Transverse colon (tissue), 4 donors: Measurements from ENCODE around the gene RGMA.

ENCODE experiments used
- POLR2AphosphoS5 ChIP-seq, 3 donors: sonication (generic); formaldehyde crosslinking; IDR thresholded peaks; one replicate each; pipeline ENCODE4 v1.6.1; 2016; ENCODE audit warnings: antibody characterized with exemption in 3 of 3
- TF ChIP-seq, protein P1 (sequence below), 5 experiments: fragments of 200-600 bp in 3 of 5; fragments of 450-650 bp in 2 of 5; sonication (generic) in 3 of 5; IDR thresholded peaks; 1 replicate in 2 of 5; 2 replicates in 3 of 5; pipeline ENCODE4 v1.5.1; 2016 to 2017; ENCODE audit warnings: antibody characterized with exemption in 5 of 5, inconsistent platforms in 3 of 5, mild to moderate bottlenecking in 2 of 5, moderate library complexity in 1 of 5

DNA sequence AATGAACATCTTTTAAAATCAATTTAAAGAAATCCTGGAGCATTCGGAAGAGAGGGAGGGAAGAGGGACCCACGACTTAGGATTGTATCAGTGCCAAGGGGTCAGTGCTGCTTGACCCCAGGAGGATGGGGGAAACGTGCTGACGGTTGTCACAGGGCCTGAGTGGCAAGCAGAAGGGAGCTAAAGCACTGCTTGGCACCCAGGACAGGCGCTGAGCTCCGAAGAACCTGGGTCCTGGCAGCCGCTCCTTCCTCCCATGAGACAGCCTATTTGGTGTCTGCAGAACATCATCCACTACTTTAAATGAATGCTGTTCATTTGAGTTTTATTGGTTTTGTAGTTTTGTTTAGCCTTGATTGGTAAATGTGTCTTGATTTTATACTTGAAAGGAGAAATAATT lies 54.5 kb downstream of the RGMA start:
- TF ChIP-seq, protein P1, sequence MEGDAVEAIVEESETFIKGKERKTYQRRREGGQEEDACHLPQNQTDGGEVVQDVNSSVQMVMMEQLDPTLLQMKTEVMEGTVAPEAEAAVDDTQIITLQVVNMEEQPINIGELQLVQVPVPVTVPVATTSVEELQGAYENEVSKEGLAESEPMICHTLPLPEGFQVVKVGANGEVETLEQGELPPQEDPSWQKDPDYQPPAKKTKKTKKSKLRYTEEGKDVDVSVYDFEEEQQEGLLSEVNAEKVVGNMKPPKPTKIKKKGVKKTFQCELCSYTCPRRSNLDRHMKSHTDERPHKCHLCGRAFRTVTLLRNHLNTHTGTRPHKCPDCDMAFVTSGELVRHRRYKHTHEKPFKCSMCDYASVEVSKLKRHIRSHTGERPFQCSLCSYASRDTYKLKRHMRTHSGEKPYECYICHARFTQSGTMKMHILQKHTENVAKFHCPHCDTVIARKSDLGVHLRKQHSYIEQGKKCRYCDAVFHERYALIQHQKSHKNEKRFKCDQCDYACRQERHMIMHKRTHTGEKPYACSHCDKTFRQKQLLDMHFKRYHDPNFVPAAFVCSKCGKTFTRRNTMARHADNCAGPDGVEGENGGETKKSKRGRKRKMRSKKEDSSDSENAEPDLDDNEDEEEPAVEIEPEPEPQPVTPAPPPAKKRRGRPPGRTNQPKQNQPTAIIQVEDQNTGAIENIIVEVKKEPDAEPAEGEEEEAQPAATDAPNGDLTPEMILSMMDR (IDR thresholded peaks at IDR 0.05): no peak
- TF ChIP-seq POLR2AphosphoS5 (IDR thresholded peaks at IDR 0.05): peak in 2 of 3 donors; percentile 21 to 35
